Subcutaneous abdominal adipose tissue (tissue), 5 donors: ENCODE results near the gene NUDT14.

Source experiments
- H3K27ac ChIP-seq: one replicate; pipeline ENCODE4 v1.7.0; 2013; ENCODE audit warnings: low read depth, mild to moderate bottlenecking, inconsistent platforms, low read length, moderate library complexity
- H3K27me3 ChIP-seq, 5 donors: one replicate each; pipeline ENCODE4 v1.7.0; 2013; ENCODE audit warnings: low read length in 5 of 5, inconsistent platforms in 1 of 5; ENCODE audit not compliant: control insufficient read depth in 5 of 5, insufficient read depth in 4 of 5
- H3K36me3 ChIP-seq, 5 donors: one replicate each; pipeline ENCODE4 v1.7.0; 2013; ENCODE audit warnings: low read length in 5 of 5; ENCODE audit not compliant: control insufficient read depth in 5 of 5, insufficient read depth in 5 of 5
- H3K4me1 ChIP-seq, 5 donors: one replicate each; pipeline ENCODE4 v1.7.0; 2013; ENCODE audit warnings: low read length in 5 of 5, mild to moderate bottlenecking in 3 of 5, moderate library complexity in 1 of 5; ENCODE audit not compliant: control insufficient read depth in 5 of 5, insufficient read depth in 5 of 5
- H3K4me3 ChIP-seq, 5 donors: one replicate each; pipeline ENCODE4 v1.7.0; 2013; ENCODE audit warnings: low read length in 5 of 5, low read depth in 1 of 5
- H3K9ac ChIP-seq, 5 donors: one replicate each; pipeline ENCODE4 v1.7.0; 2013; ENCODE audit warnings: low read length in 5 of 5, mild to moderate bottlenecking in 4 of 5, moderate library complexity in 3 of 5
- H3K9me3 ChIP-seq, 5 donors: one replicate each; pipeline ENCODE4 v1.7.0; 2013; ENCODE audit warnings: low read length in 5 of 5; ENCODE audit not compliant: control insufficient read depth in 5 of 5
- donor health status: healthy.
- donor health status: healthy.
- donor health status: healthy.
- donor health status: healthy.
- donor health status: healthy.

The NUDT14 gene

GRCh38 chr14:105161964-105162668 is 19.0 kb downstream of the NUDT14 start:
- Histone ChIP-seq H3K4me1 (peaks cover 0 to 53% (median 28%) of the 10 kb centered on the region in 5 donors), H3K27me3 (peaks cover 0 to 7% (median 2%) of the 10 kb centered on the region in 5 donors), H3K9ac (peak overlapping the region in 1 of 5 donors; percentile 6), H3K27ac (no peak overlapping the region), H3K4me3 (no peak overlapping the region), H3K9me3 (no peaks in the 10 kb centered on the region), H3K36me3 (peaks cover 0 to 3% (median 0%) of the 10 kb centered on the region in 5 donors)

GRCh38 chr14:105161309-105161708 is 19.8 kb downstream of the NUDT14 start:
- Histone ChIP-seq H3K27ac (no peak overlapping the region), H3K9ac (no peak overlapping the region), H3K4me3 (no peak overlapping the region), H3K9me3 (no peaks in the 10 kb centered on the region), H3K4me1 (peaks cover 0 to 45% (median 20%) of the 10 kb centered on the region in 5 donors), H3K27me3 (no peaks in the 10 kb centered on the region), H3K36me3 (peaks cover 0 to 3% (median 0%) of the 10 kb centered on the region in 5 donors)

- Histone ChIP-seq H3K9ac (no peak overlapping the region), H3K9me3 (no peaks in the 10 kb centered on the region), H3K4me1 (peaks cover 0 to 39% (median 15%) of the 10 kb centered on the region in 5 donors), H3K36me3 (peaks cover 0 to 3% (median 1%) of the 10 kb centered on the region in 5 donors), H3K27me3 (no peaks in the 10 kb centered on the region), H3K27ac (no peak overlapping the region), H3K4me3 (no peak overlapping the region)
Measured at GRCh38 chr14:105160776-105161175, 20.3 kb downstream of the NUDT14 start.

DNA sequence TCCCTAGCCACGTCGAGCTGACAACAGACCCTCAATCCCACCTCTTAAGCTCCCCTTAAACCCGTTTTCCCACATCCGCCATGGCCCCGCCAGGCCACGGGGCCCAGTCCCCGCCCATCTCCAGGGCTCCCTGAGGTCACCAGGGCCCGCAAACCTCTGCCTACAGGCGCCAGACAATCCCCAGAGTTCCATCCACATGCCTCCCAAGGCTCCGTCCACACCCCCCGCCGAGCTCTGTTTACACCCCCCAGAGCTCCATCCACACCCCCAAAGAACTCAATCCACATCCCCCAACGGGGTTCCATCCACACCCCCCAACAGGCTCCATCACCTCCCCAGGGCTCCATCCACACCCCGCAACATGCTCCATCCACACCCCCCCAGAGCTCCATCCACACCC is 21.8 kb downstream of the NUDT14 start:
- Histone ChIP-seq H3K27me3 (no peaks in the 10 kb centered on the region), H3K9me3 (no peaks in the 10 kb centered on the region), H3K4me1 (peaks cover 0 to 38% (median under 1%) of the 10 kb centered on the region in 5 donors), H3K4me3 (no peak overlapping the region), H3K36me3 (peaks cover 0 to 10% (median 9%) of the 10 kb centered on the region in 5 donors), H3K27ac (no peak overlapping the region), H3K9ac (no peak overlapping the region)

GRCh38 chr14:105158794-105159193 is 22.3 kb downstream of the NUDT14 start:
- Histone ChIP-seq H3K27ac (no peak overlapping the region), H3K9ac (no peak overlapping the region), H3K9me3 (no peaks in the 10 kb centered on the region), H3K4me1 (peaks cover 0 to 44% (median 5%) of the 10 kb centered on the region in 5 donors), H3K27me3 (no peaks in the 10 kb centered on the region), H3K4me3 (no peak overlapping the region), H3K36me3 (peaks cover 0 to 10% (median 9%) of the 10 kb centered on the region in 5 donors)

GRCh38 chr14:105157872-105158271 is 23.2 kb downstream of the NUDT14 start:
- H3K9me3 ChIP-seq, result no peaks in the 10 kb centered on the region
- H3K27me3 ChIP-seq, result peaks cover 0 to 2% (median 0%) of the 10 kb centered on the region in 5 donors
- H3K27ac ChIP-seq, result no peak overlapping the region
- H3K9ac ChIP-seq, result no peak overlapping the region
- peaks cover 0 to 10% (median 9%) of the 10 kb centered on the region in 5 donors for H3K36me3 ChIP-seq
- H3K4me3 ChIP-seq, result no peak overlapping the region
- peaks cover 0 to 39% (median 13%) of the 10 kb centered on the region in 5 donors for H3K4me1 ChIP-seq

DNA sequence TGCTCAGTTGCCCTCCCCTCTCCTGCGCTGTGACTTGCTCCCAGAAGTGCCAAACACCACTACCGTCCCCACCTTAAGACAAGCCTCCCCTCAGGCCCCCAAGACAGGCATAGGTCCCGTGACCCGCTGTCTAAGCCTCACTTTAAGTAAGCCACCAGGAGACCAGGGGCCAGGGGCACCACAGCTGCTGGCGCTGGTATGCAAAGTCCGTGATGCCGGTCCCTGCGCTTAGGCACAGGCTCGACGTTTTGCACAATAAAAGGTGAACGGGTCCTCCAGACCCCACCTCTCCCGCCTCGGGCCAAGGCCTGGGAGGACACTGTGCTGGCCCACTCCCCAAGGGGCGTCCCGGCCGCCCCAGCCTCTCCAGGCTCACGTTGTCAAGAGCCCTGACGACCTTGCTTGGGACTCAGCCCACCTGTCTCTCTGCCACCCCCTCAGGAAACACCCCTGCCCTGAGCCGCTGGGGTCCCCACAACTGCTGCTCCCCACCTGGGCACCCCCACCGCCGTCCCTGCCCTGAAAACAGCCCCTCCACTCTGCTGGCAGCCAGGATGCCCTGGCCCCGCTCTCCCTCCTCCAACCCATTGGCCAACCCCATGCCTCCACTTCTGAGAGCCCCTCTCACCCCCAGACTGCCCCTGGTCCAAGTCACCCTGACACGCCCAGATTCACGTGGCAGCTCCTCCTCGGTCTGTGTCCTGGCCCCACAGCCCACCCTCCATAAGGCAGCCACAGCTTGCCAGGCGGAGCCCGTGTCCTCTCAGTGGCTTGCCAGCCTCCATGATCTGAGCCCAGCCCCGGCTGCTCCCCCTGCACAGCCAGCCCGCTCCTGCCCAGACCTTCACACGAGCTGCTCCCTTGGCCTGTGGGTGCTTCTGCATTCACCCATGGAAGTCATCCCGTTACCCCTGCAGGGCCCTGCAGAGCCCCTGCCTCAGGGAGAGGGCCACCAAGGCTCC is 24.4 kb downstream of the NUDT14 start:
- Histone ChIP-seq H3K9me3 (no peaks in the 10 kb centered on the region), H3K27ac (no peak overlapping the region), H3K36me3 (peaks cover 0 to 10% (median 10%) of the 10 kb centered on the region in 5 donors), H3K27me3 (peaks cover 0 to 2% (median 0%) of the 10 kb centered on the region in 5 donors), H3K4me1 (peaks cover 0 to 42% (median 22%) of the 10 kb centered on the region in 5 donors), H3K4me3 (no peak overlapping the region), H3K9ac (no peak overlapping the region)

- no peak overlapping the region for H3K4me3 ChIP-seq
- H3K9me3 ChIP-seq, result no peaks in the 10 kb centered on the region
- H3K9ac ChIP-seq, result no peak overlapping the region
- H3K27ac ChIP-seq, result no peak overlapping the region
- H3K27me3 ChIP-seq, result peaks cover 0 to 2% (median 0%) of the 10 kb centered on the region in 5 donors
- H3K4me1 ChIP-seq, result peaks cover 0 to 43% (median 22%) of the 10 kb centered on the region in 5 donors
- peaks cover 0 to 16% (median 14%) of the 10 kb centered on the region in 5 donors for H3K36me3 ChIP-seq
Measured at GRCh38 chr14:105155681-105156413, 25.3 kb downstream of the NUDT14 start.

DNA sequence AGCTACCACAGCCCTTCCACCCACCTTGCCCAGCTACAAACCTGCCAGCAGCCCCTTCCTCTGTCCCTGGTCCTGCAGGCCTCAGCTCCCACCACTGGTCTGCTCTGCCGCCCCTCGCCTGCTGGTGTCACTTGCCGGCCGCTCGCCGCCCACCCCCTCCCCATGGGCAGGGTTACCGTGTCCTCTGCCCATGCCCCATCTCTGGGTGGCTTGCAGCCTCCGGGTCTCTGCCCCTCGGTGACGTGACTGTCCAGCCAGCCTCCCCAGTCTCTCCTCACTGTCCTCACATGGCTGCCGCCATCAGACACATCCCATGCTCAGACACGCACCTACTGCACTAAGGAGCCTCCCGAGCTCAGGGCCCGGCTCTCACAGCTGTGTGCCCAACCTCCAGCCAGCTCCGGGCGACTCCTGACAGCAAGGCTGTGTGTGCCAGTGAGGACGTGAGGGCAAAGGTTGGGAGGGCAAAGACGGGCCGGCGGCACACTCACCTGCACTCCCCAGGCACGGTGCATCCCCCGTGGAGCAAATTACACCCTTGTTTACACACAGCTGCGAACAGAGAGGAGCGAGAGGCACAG is 26.0 kb downstream of the NUDT14 start:
- Histone ChIP-seq H3K36me3 (peaks cover 0 to 22% (median 20%) of the 10 kb centered on the region in 5 donors), H3K4me1 (peaks cover 0 to 43% (median 22%) of the 10 kb centered on the region in 5 donors)

More for the DNA sequence above, 26.0 kb downstream of the NUDT14 start:
- H3K27me3 ChIP-seq, result peaks cover 0 to 2% (median 0%) of the 10 kb centered on the region in 5 donors
- H3K27ac ChIP-seq, result no peak overlapping the region
- no peak overlapping the region for H3K4me3 ChIP-seq
- no peaks in the 10 kb centered on the region for H3K9me3 ChIP-seq
- H3K9ac ChIP-seq, result no peak overlapping the region
